HG03342 (cell line): ENCODE data around the gene SRP68.

Source experiments
- ATAC-seq: cut with Tn5 transposase; IDR thresholded peaks from one replicate; pipeline ENCODE4 v1.9.1; 2021; ENCODE audit warnings: mild to moderate bottlenecking, moderate library complexity; ENCODE audit not compliant: unreplicated experiment

The SRP68 gene

GRCh38 chr17:76000755-76001521 lies 71.4 kb downstream of the SRP68 start, which contains the start of gene CDK3:
Gene CDK3 (plus strand): TSS chr17:76000855. CDS start chr17:76001426, 571 bp downstream.
- ATAC-seq, result no peak

DNA sequence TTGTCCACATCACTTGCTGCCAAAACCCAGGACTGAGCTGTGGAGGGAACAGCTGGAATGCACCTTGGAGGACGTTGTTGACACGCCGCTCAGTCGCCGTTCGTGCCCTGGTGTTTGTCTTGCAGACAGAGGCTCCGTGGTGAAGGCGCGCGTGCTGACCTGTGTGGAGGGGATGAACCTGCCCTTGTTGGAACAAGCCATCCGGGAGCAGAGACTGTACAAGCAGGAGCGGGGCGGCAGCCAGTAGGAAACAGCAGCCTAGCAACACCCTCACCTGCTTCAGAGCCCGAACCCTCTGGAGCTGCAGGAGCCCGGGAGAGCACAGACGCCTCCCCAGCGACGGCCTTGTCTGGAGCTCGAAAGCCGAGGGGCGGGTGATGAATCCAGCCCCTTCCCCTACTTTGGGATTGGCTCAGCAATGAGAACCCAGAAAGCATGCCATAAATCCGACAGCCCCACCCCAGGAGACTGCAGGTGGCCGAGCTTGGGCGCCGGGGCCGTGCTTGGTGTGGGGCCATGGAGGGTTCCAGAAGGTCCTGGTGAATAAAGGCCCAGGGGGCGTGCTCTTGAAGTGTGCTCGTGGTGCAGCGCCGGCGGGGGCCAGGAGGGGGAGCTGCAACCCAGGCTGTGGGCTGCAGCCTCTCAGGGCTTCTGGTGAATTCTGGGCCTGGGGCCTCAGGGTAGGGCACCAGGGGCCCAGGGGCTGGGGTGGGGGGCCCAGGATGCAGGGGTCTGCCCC lies 72.1 kb downstream of the SRP68 start:
- ATAC-seq, result no peak

DNA sequence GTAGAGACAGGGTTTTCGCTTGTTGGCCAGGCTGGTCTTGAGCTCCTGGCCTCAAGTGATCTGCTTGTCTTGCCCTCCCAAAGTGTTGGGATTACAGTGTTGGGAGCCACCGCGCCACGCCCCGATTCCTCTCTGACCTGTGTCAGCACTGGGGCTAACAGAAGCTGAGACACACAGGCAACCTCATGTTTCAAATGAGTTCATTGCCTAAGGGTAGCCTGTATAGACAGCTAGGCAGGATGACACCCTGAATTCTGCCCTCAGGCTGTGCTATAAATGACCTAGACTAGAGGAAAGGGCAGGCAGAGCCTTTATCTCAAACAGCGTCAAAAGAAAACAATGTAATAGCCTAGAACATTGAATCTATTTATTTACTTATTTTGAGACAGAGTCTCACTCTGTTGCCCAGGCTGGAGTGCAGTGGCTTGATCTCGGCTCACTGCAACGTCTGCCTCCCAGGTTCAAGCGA lies 74.0 kb downstream of the SRP68 start:
- ATAC-seq, result no peak

DNA sequence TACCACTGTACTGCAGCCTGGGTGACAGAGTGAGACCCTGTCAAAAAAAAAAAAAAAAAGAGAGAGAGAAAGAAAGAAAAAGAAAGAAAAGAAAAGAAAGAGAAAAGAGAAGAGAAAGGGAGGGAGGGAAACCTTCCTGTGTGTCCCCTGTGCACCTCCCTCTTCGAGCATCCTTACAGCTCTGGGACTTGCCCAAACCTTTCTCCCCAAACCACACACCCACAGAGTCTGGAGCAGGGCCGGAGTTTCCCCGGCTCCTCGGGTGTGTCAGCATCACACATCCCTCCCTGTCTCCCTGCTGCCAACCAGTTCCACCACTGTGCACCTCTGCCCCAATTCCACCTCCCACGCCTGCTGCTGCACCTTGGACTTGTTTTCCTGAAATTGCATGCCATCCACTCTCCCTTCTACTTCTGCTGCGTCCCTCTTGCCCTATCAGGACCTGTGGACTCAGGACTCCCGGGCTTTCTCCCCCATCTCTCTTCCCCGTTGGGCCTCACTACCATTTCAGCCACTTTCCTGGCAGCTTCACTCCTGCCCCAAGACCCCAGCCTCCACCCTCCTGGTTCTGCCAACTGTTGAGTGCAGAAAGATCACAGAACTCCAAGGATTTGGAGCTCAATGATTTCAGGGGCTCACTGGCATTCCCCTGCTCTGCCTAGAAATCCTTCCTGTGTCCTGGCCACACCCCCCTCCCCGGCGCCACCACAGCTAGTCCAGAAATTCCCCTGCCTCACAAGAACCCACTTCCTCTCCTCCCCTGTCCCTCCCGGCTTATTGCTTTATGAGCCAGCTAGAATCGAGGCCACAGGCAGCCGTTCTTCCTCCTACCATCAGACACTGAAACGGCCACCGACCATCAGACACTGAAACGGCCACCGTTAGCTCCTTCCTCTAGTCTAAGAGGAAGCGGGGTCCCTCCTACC lies 75.4 kb downstream of the SRP68 start:
- no peak for ATAC-seq

DNA sequence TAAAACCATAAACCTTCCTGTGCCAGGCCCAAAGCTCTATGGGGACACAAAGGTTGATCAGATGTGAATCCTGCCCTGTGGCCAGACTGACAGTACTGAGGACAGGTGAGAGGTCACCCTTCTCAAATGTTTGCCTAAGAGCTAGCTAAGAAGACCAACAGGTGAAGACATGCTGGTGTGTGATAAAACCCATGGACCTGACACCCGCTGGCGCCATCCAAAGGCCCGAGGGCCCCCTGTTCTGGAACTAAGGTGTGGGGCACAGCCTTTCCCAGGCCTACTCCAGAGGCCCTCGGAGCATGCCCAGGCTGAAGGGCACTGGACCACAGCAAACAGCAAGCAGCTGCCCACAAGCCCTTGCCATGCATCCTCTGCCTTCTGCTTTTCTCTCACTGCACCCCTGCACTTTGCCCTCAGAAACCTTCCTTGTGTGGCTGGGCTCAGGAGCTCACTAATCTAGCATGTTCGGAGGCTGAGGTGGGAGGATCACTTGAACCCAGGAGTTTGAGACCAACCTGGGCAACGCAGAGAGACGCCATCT lies 76.9 kb downstream of the SRP68 start:
- ATAC-seq, result no peak

DNA sequence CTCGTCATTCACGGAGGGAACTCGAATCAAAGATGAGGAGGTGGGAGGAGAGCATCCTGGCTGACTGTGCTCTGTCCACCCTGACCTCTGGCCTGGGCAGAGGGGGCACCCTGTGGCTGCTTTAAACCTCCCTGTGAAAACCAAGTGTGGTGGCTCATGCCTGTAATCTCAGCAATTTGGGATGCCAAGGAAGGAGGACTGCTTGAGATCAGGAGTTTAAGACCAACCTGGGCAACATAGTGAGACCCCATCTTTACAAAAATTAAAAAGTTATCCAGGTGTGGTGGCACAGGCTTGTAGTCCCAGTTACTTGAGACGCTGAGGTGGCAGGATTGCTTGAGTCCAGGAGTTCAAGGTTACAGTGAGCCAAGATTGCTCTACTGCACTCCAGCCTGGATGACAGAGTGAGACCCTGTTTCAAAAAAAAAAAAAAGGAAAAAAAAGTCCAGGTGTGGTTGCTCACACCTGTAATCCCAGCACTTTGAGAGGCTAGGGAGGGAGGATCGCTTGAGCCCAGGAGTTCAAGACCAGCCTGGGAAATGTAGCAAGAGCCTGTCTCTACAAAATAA lies 77.4 kb downstream of the SRP68 start:
- ATAC-seq, result no peak

DNA sequence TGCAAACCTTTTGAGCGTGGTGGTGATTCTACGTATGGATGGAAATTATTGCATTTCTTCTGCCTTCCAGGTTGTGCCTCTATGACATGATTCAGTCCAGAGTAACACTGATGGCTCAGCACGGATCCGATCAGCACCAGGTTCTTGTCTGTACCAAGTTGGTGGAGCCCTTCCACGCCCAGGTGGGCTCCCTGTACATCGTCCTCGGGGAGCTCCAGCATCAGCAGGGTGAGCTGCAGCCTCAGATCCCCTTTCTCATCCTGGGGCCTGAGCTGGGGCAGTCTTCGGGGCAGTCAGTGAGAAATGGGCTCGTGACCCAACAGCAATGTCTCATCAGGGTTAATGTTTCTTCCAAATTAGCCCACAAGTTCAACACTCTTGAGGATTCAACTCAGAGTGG lies 80.9 kb downstream of the SRP68 start:
- ATAC-seq, result no peak
